Progenitor cell of endocrine pancreas (in vitro differentiated cells): Measurements from ENCODE around the gene CTTNBP2NL. TPM values are rescaled to one million over a fixed set of nuclear protein-coding genes. Genes with fewer than 3 reads are reported as not detected.
"Not testable (repeated sequence)": the region's sequence is repeated elsewhere in the genome, so short reads cannot be mapped to it uniquely, and the experiment has no call there.

Source experiments
- DNase-seq: peaks from one replicate; pipeline ENCODE4 v3.0.0; 2021; ENCODE audit warnings: low spot score; ENCODE audit not compliant: unreplicated experiment
- H3K27ac Mint-ChIP-seq: 2 replicates; pipeline ENCODE4 v1.8.0; 2021; ENCODE audit warnings: mild to moderate bottlenecking, moderate library complexity, mixed read lengths
- H3K27me3 Mint-ChIP-seq: 2 replicates; pipeline ENCODE4 v1.8.0; 2021; ENCODE audit warnings: mixed read lengths
- H3K36me3 Mint-ChIP-seq: 2 replicates; pipeline ENCODE4 v1.8.0; 2022; ENCODE audit warnings: mixed read lengths; ENCODE audit not compliant: insufficient read depth
- H3K4me1 Mint-ChIP-seq: 2 replicates; pipeline ENCODE4 v1.8.0; 2021; ENCODE audit warnings: low read depth, mixed read lengths
- H3K4me3 Mint-ChIP-seq: 2 replicates; pipeline ENCODE4 v1.8.0; 2021; ENCODE audit warnings: low read depth, mild to moderate bottlenecking, moderate library complexity, mixed read lengths
- H3K9me3 Mint-ChIP-seq: 2 replicates; pipeline ENCODE4 v1.8.0; 2021; ENCODE audit warnings: low read depth, mixed read lengths
- total RNA-seq: library from RNA; stranded (reverse); gene quantifications from 2 replicates; pipeline ENCODE4 v1.2.1, GENCODE V29; 2021
- TF ChIP-seq, protein P1 (sequence below): fragments of 200-600 bp; sonication (generic); IDR thresholded peaks from one replicate; pipeline ENCODE4 v1.5.0; 2021; ENCODE audit warnings: antibody characterized with exemption, mild to moderate bottlenecking; ENCODE audit not compliant: unreplicated experiment

CTTNBP2NL gene
- total RNA-seq, 1 donor from 2014 or later: 46.0 TPM

DNA sequence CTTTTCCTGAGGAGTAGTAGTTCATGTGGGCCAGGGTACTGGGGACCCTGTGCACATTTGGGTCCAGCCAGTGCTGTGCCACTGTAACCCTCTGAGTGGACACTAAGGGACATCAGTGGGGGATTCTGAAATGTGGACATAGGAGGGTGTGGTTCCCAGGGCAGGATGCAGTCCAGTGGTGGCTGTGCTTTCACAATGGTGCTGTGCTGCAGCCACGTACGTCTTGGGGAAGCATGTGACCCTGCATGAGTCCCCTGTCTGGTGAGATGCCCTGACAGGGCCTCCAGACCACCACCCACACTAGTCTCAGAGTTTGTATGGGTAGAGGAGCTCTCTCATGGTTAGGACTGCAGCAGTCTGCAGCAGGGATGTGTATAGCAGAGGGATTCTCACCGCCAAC, 75.0 kb downstream of the CTTNBP2NL start:
- Mint-ChIP-seq H3K27me3 (peaks cover 34% of the 10 kb centered on the region), H3K4me1 (peaks cover 3% of the 10 kb centered on the region), H3K9me3 (no peaks in the 10 kb centered on the region), H3K27ac (no peak overlapping the region), H3K4me3 (no peak overlapping the region), H3K36me3 (no peaks in the 10 kb centered on the region)
- no peak for DNase-seq
- TF ChIP-seq, protein P1, sequence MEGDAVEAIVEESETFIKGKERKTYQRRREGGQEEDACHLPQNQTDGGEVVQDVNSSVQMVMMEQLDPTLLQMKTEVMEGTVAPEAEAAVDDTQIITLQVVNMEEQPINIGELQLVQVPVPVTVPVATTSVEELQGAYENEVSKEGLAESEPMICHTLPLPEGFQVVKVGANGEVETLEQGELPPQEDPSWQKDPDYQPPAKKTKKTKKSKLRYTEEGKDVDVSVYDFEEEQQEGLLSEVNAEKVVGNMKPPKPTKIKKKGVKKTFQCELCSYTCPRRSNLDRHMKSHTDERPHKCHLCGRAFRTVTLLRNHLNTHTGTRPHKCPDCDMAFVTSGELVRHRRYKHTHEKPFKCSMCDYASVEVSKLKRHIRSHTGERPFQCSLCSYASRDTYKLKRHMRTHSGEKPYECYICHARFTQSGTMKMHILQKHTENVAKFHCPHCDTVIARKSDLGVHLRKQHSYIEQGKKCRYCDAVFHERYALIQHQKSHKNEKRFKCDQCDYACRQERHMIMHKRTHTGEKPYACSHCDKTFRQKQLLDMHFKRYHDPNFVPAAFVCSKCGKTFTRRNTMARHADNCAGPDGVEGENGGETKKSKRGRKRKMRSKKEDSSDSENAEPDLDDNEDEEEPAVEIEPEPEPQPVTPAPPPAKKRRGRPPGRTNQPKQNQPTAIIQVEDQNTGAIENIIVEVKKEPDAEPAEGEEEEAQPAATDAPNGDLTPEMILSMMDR: no peak

DNA sequence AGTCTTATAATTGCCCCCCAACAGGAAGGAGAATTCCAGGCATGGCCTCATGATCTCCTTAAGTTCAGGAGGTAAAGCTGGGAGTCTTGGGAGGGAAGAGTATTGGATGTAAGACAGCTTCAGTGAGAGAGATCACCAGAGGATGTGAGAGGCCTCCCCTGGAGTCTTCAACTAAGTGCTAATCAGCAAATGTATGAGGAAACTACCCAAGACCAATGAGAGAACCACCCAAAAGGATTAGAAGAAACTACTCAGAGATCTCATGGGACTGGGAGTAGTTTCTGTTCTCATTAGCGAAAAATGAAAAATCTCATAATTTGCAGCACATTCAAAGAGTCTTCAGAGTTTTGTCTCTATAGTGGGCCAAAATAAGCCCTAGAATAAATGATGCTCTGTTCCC, 76.1 kb downstream of the CTTNBP2NL start:
- peaks cover under 1% of the 10 kb centered on the region for H3K9me3 Mint-ChIP-seq
- no peak overlapping the region for H3K4me3 Mint-ChIP-seq
- H3K4me1 Mint-ChIP-seq: no peaks in the 10 kb centered on the region
- TF ChIP-seq, protein P1: no peak
- no peaks in the 10 kb centered on the region for H3K36me3 Mint-ChIP-seq
- H3K27ac Mint-ChIP-seq: no peak overlapping the region
- DNase-seq: no peak
- H3K27me3 Mint-ChIP-seq: peaks cover 22% of the 10 kb centered on the region

DNA sequence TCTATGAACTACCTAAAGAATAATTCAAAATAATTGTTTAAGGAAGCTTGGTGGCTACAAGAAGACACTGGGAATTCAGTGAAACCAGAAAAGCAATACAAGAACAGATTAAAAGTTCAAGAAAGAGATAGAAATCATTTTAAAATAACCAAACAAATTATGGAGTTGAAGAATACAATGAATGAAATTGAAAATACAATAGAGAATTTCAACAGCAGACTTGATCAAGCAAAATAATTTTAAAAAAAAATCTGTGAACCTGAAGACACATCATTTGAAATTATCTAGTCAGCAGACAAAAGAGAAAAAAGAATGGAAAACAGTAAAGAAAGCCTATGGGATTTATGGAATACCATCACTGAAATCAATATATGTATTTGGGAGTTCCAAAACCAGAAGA, 81.5 kb downstream of the CTTNBP2NL start:
- TF ChIP-seq, protein P1: no peak
- Mint-ChIP-seq H3K4me3 (no peak overlapping the region), H3K27ac (no peak overlapping the region), H3K27me3 (peaks cover under 1% of the 10 kb centered on the region), H3K9me3 (peaks cover 19% of the 10 kb centered on the region), H3K4me1 (no peaks in the 10 kb centered on the region), H3K36me3 (no peaks in the 10 kb centered on the region)
- no peak for DNase-seq

DNA sequence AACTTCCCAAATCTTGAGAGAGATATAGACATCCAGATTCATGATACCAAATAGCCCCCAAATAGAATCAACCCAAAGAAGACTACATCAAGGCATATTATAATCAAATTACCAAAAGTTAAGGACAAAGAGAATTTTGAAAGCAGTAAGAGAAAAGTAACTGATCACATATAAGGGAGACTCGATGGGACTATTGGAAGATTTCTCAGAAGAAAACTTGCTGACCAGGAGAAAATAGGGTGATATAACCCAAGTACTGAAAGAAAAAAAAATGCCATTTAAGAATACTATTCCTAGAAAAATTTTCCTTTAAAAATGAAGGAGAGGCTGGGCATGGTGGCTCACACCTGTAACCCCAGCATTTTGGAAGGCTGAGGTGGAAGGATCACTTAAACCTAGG, 82.3 kb downstream of the CTTNBP2NL start:
- H3K4me1 Mint-ChIP-seq: no peaks in the 10 kb centered on the region
- no peak overlapping the region for H3K4me3 Mint-ChIP-seq
- no peak overlapping the region for H3K27ac Mint-ChIP-seq
- H3K36me3 Mint-ChIP-seq: no peaks in the 10 kb centered on the region
- no peaks in the 10 kb centered on the region for H3K27me3 Mint-ChIP-seq
- TF ChIP-seq, protein P1: no peak
- no peak for DNase-seq
- H3K9me3 Mint-ChIP-seq: peaks cover 19% of the 10 kb centered on the region

DNA sequence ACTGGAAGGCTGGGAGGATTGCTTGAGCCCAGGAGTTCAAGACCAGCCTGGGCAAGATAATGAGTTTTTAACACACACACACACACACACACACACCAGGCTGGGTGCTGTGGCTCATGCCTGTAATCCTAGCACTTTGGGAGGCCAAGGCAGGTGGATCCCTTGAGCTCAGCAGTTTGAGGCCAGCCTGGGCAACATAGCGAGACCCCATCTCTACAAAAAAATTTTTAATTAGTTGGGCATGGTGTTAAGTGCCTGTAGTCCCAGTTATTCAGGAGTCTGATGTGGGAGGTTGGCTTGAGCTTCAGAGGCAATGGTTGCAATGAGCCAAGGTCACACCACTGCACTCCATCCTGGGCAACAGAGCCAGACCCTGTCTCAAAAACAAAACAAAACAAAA, 90.0 kb downstream of the CTTNBP2NL start:
- DNase-seq, H3K4me1 Mint-ChIP-seq, H3K9me3 Mint-ChIP-seq, H3K36me3 Mint-ChIP-seq, H3K27me3 Mint-ChIP-seq, H3K4me3 Mint-ChIP-seq, H3K27ac Mint-ChIP-seq: not testable (repeated sequence)

DNA sequence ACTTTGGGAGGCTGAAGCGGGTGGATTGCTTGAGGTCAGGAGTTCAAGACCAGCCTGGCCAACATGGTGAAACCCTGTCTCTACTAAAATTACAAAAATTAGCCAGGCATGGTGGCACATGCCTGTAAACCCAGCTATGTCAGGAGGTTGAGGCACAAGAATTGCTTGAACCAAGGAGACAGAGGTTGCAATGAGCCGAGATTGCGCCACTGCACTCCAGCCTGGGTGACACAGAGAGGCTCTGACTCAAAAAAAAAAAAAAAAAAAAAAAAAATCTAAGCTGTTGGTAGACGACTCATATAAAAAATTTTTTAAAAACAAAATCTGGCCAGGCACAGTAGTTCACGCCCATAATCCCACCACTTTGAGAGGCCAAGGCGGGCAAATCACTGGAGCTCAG, 91.7 kb downstream of the CTTNBP2NL start:
- not testable (repeated sequence) for H3K27ac Mint-ChIP-seq, H3K9me3 Mint-ChIP-seq, DNase-seq, H3K4me3 Mint-ChIP-seq, H3K36me3 Mint-ChIP-seq, H3K4me1 Mint-ChIP-seq, H3K27me3 Mint-ChIP-seq
